ES-I3 (cell line): ENCODE measurements around the gene KLC4.

Experiments
- H3K36me3 ChIP-seq: 2 replicates; pipeline ENCODE4 v1.6.1; 2013; ENCODE audit warnings: mild to moderate bottlenecking, low read length, control low read depth, moderate library complexity; ENCODE audit not compliant: insufficient read depth
- H3K4me1 ChIP-seq: 2 replicates; pipeline ENCODE4 v1.6.1; 2013; ENCODE audit warnings: mild to moderate bottlenecking, control low read depth, low read length; ENCODE audit not compliant: insufficient read depth
- H3K9ac ChIP-seq: 2 replicates; pipeline ENCODE4 v1.6.1; 2013; ENCODE audit warnings: low read depth, mild to moderate bottlenecking, low read length, moderate library complexity
- H3K9me3 ChIP-seq: 2 replicates; pipeline ENCODE4 v1.6.1; 2013; ENCODE audit warnings: mild to moderate bottlenecking, low read length, moderate library complexity; ENCODE audit not compliant: control insufficient read depth, insufficient read depth

The KLC4 gene

GRCh38 chr6:43045371-43045930 is 14.0 kb upstream of the KLC4 start:
- no peak overlapping the region for H3K9ac ChIP-seq
- no peaks in the 10 kb centered on the region for H3K9me3 ChIP-seq
- no peaks in the 10 kb centered on the region for H3K4me1 ChIP-seq
- H3K36me3 ChIP-seq: peaks cover 6% of the 10 kb centered on the region

- Histone ChIP-seq H3K9ac (no peak overlapping the region), H3K36me3 (peaks cover 6% of the 10 kb centered on the region), H3K9me3 (no peaks in the 10 kb centered on the region), H3K4me1 (peaks cover 5% of the 10 kb centered on the region; the same call in 1 of the 2 replicates)
Measured at GRCh38 chr6:43047998-43048397, 11.4 kb upstream of the KLC4 start.

- Histone ChIP-seq H3K9ac (no peak overlapping the region), H3K36me3 (peaks cover 6% of the 10 kb centered on the region), H3K9me3 (no peaks in the 10 kb centered on the region), H3K4me1 (peaks cover 5% of the 10 kb centered on the region; the same call in 1 of the 2 replicates)
Measured at GRCh38 chr6:43050981-43051380, 8.4 kb upstream of the KLC4 start.

GRCh38 chr6:43052225-43052841 is 7.1 kb upstream of the KLC4 start:
- Histone ChIP-seq H3K9ac (peak overlapping the region; percentile 89), H3K9me3 (no peaks in the 10 kb centered on the region), H3K36me3 (peaks cover 6% of the 10 kb centered on the region), H3K4me1 (peaks cover 5% of the 10 kb centered on the region; the same call in 1 of the 2 replicates)

- H3K36me3 ChIP-seq: peaks cover 6% of the 10 kb centered on the region
- no peaks in the 10 kb centered on the region for H3K9me3 ChIP-seq
- peak overlapping the region; percentile 89 for H3K9ac ChIP-seq
- peaks cover 5% of the 10 kb centered on the region; the same call in 1 of the 2 replicates for H3K4me1 ChIP-seq
Measured at GRCh38 chr6:43052842-43053544, 6.4 kb upstream of the KLC4 start.

- H3K9ac ChIP-seq: peak within 1 kb of the TSS; percentile 89
- no peaks in the 10 kb centered on the region for H3K9me3 ChIP-seq
- peaks cover 8% of the 10 kb centered on the region; the same call in 1 of the 2 replicates for H3K4me1 ChIP-seq
- H3K36me3 ChIP-seq: peaks cover 6% of the 10 kb centered on the region
Measured at GRCh38 chr6:43053545-43054205, 5.8 kb upstream of the KLC4 start, which contains the start of gene CUL7. CUL7 (minus strand) TSS chr6:43053851; CDS start chr6:43052788, 1,063 bp downstream.

GRCh38 chr6:43054206-43054943 is 5.1 kb upstream of the KLC4 start:
- H3K4me1 ChIP-seq: peaks cover 8% of the 10 kb centered on the region; the same call in 1 of the 2 replicates
- H3K9me3 ChIP-seq: no peaks in the 10 kb centered on the region

GRCh38 chr6:43055966-43056365 is 3.5 kb upstream of the KLC4 start:
- Histone ChIP-seq H3K9ac (no peak overlapping the region), H3K4me1 (peaks cover 8% of the 10 kb centered on the region; the same call in 1 of the 2 replicates), H3K9me3 (no peaks in the 10 kb centered on the region), H3K36me3 (no peaks in the 10 kb centered on the region)

More at GRCh38 chr6:43054206-43054943, 5.1 kb upstream of the KLC4 start:
- H3K9ac ChIP-seq: peak overlapping the region; percentile 89; the same call in 1 of the 2 replicates
- peaks cover 4% of the 10 kb centered on the region for H3K36me3 ChIP-seq

- no peaks in the 10 kb centered on the region for H3K36me3 ChIP-seq
- H3K4me1 ChIP-seq: peaks cover 3% of the 10 kb centered on the region; the same call in 1 of the 2 replicates
- peak overlapping the region; percentile 82 for H3K9ac ChIP-seq
- H3K9me3 ChIP-seq: no peaks in the 10 kb centered on the region
Measured at GRCh38 chr6:43058531-43058930, 900 bp upstream of the KLC4 start.

GRCh38 chr6:43060034-43060754 is 763 bp downstream of the KLC4 start:
- Histone ChIP-seq H3K36me3 (no peaks in the 10 kb centered on the region), H3K9me3 (no peaks in the 10 kb centered on the region), H3K9ac (peak overlapping the region; percentile 82), H3K4me1 (peaks cover 3% of the 10 kb centered on the region; the same call in 1 of the 2 replicates)

GRCh38 chr6:43060755-43061633 is 1.6 kb downstream of the KLC4 start:
- Histone ChIP-seq H3K9me3 (no peaks in the 10 kb centered on the region), H3K4me1 (peaks cover 3% of the 10 kb centered on the region; the same call in 1 of the 2 replicates), H3K36me3 (no peaks in the 10 kb centered on the region), H3K9ac (0 out of 2 replicates have a peak overlapping the region, but pooled peaks have one; percentile 82)

- no peaks in the 10 kb centered on the region for H3K36me3 ChIP-seq
- peaks cover 3% of the 10 kb centered on the region; the same call in 1 of the 2 replicates for H3K4me1 ChIP-seq
- H3K9me3 ChIP-seq: no peaks in the 10 kb centered on the region
- no peak overlapping the region for H3K9ac ChIP-seq
Measured at GRCh38 chr6:43061861-43062260, 2.4 kb downstream of the KLC4 start.
